Neutrophil (primary cell): ENCODE measurements around the gene MET.

Experiments
- H3K27ac ChIP-seq: fragments of 200-600 bp; sonication (generic); 2 replicates; pipeline ENCODE4 v1.5.1; 2016; ENCODE audit warnings: mild to moderate bottlenecking, moderate library complexity
- H3K27me3 ChIP-seq: fragments of 200-600 bp; sonication (generic); 2 replicates; pipeline ENCODE4 v1.6.0; 2016; ENCODE audit warnings: mild to moderate bottlenecking
- H3K36me3 ChIP-seq: fragments of 200-600 bp; sonication (generic); 2 replicates; pipeline ENCODE4 v1.5.1; 2017
- H3K4me1 ChIP-seq, 2 experiments: fragments of 200-600 bp in 1 of 2; sonication (generic) in 1 of 2; 1 replicate in 1 of 2; 2 replicates in 1 of 2; pipeline versions ENCODE4 v1.5.1 to v1.6.1; 2013 to 2016; ENCODE audit warnings: low read depth in 1 of 2, low read length in 1 of 2, mild to moderate bottlenecking in 1 of 2, moderate library complexity in 1 of 2; ENCODE audit not compliant: control insufficient read depth in 1 of 2, insufficient read depth in 1 of 2
- H3K4me3 ChIP-seq, 2 experiments: fragments of 200-600 bp in 1 of 2; sonication (generic) in 1 of 2; 1 replicate in 1 of 2; 2 replicates in 1 of 2; pipeline ENCODE4 v1.5.1; 2013 to 2016; ENCODE audit warnings: low read depth in 1 of 2, low read length in 1 of 2, mild to moderate bottlenecking in 1 of 2, moderate library complexity in 1 of 2
- H3K9me3 ChIP-seq: fragments of 200-600 bp; sonication (generic); 2 replicates; pipeline ENCODE4 v1.5.1; 2016
- TF ChIP-seq, protein P1 (sequence below): fragments of 200-600 bp; sonication (generic); IDR thresholded peaks from 2 replicates; pipeline ENCODE4 v1.5.1; 2016; ENCODE audit warnings: antibody characterized with exemption

MET gene

DNA sequence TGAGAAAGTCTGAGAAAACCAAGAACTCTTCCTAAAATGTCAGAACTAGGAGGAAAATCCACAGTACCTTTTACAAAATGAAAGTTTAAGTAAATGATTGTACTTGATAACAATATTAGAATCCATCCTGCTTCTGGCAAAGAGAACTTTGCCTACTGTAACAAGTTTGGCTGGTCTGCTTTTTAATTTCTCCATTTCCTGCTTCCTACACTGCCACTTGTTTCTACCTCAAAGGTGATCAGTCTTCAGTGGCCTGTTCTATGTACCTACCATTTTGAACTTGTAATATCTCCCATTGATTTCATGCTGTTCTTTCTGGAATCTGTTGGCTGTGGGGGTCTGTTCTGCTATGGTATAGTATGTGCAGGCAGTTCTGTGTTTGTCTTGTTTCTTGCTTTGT is 157.5 kb downstream of the MET start:
- Histone ChIP-seq H3K4me3 (no peak overlapping the region), H3K27ac (no peak overlapping the region), H3K27me3 (no peaks in the 10 kb centered on the region), H3K36me3 (no peaks in the 10 kb centered on the region), H3K4me1 (no peaks in the 10 kb centered on the region), H3K9me3 (no peaks in the 10 kb centered on the region)
- TF ChIP-seq, protein P1, sequence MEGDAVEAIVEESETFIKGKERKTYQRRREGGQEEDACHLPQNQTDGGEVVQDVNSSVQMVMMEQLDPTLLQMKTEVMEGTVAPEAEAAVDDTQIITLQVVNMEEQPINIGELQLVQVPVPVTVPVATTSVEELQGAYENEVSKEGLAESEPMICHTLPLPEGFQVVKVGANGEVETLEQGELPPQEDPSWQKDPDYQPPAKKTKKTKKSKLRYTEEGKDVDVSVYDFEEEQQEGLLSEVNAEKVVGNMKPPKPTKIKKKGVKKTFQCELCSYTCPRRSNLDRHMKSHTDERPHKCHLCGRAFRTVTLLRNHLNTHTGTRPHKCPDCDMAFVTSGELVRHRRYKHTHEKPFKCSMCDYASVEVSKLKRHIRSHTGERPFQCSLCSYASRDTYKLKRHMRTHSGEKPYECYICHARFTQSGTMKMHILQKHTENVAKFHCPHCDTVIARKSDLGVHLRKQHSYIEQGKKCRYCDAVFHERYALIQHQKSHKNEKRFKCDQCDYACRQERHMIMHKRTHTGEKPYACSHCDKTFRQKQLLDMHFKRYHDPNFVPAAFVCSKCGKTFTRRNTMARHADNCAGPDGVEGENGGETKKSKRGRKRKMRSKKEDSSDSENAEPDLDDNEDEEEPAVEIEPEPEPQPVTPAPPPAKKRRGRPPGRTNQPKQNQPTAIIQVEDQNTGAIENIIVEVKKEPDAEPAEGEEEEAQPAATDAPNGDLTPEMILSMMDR: no peak

DNA sequence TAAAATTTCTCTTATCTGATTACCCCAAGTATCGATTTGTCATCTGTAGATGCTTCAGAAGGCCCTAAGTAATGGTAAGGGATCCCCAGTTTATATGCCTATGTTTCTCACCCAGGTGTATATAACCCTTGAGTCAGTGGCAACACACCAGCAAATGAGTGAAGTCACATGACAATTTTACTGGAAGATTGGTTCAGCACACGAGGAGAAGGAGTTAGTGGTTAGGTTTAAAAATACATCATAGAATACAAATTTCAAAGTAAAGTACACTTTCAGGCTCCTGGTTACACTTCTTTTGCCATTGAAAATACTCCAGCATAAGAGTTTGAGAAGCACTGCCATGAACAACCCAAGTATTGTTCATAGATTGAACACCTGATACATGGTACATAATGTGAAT is 160.7 kb downstream of the MET start:
- Histone ChIP-seq H3K27me3 (no peaks in the 10 kb centered on the region), H3K9me3 (no peaks in the 10 kb centered on the region), H3K4me3 (no peak overlapping the region), H3K4me1 (no peaks in the 10 kb centered on the region), H3K27ac (no peak overlapping the region), H3K36me3 (no peaks in the 10 kb centered on the region)
- TF ChIP-seq, protein P1: no peak

DNA sequence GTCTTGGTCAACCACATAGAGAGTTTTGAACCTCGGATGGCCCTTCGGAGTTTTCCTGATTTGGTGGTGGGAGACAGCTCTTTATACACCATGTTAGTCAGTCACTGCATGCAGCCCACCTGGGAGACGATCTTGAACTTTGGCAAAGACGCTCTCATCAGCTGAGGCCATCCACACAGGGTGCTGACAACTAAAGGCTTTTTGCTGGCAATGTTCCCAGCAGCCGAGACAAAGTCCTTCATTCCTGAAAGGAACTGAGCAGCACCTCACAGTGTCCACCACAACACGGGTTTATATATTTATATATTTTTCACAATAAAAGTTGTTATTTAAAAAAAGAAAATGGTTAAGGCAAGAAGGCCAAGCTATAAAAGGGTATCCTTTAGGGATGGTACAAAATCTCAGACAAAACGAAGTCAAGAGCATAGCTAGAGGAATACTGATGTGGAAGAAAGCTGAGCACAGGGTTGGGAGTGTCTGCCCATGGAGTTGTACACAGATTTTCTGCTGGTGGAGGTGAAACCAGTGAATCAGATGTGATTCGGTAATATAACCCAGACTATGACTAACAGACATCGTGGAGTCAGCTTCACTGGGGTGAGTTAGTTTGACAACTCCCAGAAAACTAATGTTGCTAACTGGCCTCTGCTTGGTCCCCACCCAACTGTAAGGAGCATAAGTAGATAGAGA is 163.0 kb downstream of the MET start:
- H3K4me3 ChIP-seq: no peak overlapping the region
- TF ChIP-seq, protein P1: no peak

DNA sequence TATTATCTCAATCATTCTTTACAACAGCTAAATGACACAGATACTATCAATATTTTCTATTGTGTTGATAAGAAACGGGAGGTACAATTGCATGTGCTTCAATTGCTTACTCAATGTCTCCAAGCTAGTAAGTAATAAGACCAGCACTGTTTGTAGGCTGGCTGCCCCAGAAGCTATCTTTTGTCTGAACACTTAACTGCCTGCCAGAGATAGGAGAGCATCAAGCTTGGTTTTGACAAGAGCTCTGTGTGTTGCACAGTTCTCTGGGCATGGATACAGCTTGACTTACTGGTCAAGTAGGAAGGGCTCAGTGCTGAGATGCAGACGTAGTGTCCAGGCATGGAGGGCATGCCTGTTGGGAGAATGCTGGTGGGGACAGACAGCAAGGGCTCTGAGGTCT is 164.1 kb downstream of the MET start:
- Histone ChIP-seq H3K27ac (no peak overlapping the region), H3K9me3 (no peaks in the 10 kb centered on the region), H3K4me1 (no peaks in the 10 kb centered on the region), H3K4me3 (no peak overlapping the region), H3K27me3 (no peaks in the 10 kb centered on the region), H3K36me3 (no peaks in the 10 kb centered on the region)
- TF ChIP-seq, protein P1: no peak

More for the DNA sequence above, 163.0 kb downstream of the MET start:
- H3K36me3 ChIP-seq: no peaks in the 10 kb centered on the region
- no peaks in the 10 kb centered on the region for H3K27me3 ChIP-seq
- H3K27ac ChIP-seq: no peak overlapping the region
- no peaks in the 10 kb centered on the region for H3K4me1 ChIP-seq
- H3K9me3 ChIP-seq: no peaks in the 10 kb centered on the region

DNA sequence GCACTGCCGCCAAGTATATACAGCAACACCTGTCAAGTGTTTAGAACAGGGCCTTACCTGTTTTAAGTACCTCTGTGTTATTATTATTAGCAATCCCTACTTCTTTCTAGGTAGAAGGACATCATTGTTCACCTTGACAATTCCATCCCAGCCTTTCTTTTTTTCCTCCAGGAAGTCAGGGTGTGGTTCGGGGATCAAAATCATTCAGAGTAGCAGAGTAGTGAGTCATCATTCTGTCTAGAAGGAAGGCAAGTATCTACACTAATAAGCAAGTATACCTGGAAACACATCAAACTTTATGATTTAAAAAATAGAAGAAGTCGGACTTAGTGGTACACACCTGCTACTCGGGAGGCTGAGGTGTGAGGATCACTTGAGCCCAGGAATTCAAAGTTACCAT is 164.9 kb downstream of the MET start:
- Histone ChIP-seq H3K36me3 (no peaks in the 10 kb centered on the region), H3K27me3 (no peaks in the 10 kb centered on the region), H3K27ac (no peak overlapping the region), H3K4me1 (no peaks in the 10 kb centered on the region), H3K4me3 (no peak overlapping the region), H3K9me3 (no peaks in the 10 kb centered on the region)
- TF ChIP-seq, protein P1: no peak
